ENCODE results near the gene TMPRSS3.

TMPRSS3 gene

GRCh38 chr21:42330380-42331371 is 65.2 kb downstream of the TMPRSS3 start:
- no peak for TF ChIP-seq ZFX (IDR thresholded peaks at IDR 0.05)
- TF ChIP-seq CTCF (conservative IDR thresholded peaks at IDR 0.05), result 0 out of 2 replicates have a peak, but pooled peaks have one; percentile 6
- peak overlapping the region; percentile 47 for H3K27ac ChIP-seq

- no peak overlapping the region for H3K27ac ChIP-seq
- TF ChIP-seq ZFX (IDR thresholded peaks at IDR 0.05), result no peak
- no peak for TF ChIP-seq CTCF (conservative IDR thresholded peaks at IDR 0.05)
These were observed 71.0 kb downstream of the TMPRSS3 start for GRCh38 chr21:42324896-42325295.
